Neuronal stem cell (in vitro differentiated cells): Measurements from ENCODE around the gene PLEKHA7.
A peak's percentile ranks its signal among the peaks of the same experiment; 100 is the strongest.

ENCODE experiments used
- DNase-seq: peaks from one replicate; pipeline ENCODE4 v3.0.0-alpha.2; 2013; ENCODE audit warnings: low spot score
- H2AFZ ChIP-seq: one replicate; pipeline ENCODE4 v1.6.1; 2013; ENCODE audit warnings: mild to moderate bottlenecking, low read length, inconsistent platforms
- H2AK5ac ChIP-seq: 2 replicates; pipeline ENCODE4 v1.6.1; 2013; ENCODE audit warnings: low read depth, mild to moderate bottlenecking, inconsistent platforms, low read length, moderate library complexity, mixed read lengths
- H2BK120ac ChIP-seq: 2 replicates; pipeline ENCODE4 v1.6.1; 2013; ENCODE audit warnings: low read depth, mild to moderate bottlenecking, inconsistent platforms, low read length, moderate library complexity, mixed read lengths
- H2BK12ac ChIP-seq: one replicate; pipeline ENCODE4 v1.6.1; 2013; ENCODE audit warnings: low read length, inconsistent platforms
- H2BK15ac ChIP-seq: 2 replicates; pipeline ENCODE4 v1.6.1; 2013; ENCODE audit warnings: mild to moderate bottlenecking, low read length, inconsistent platforms, mixed read lengths
- H2BK5ac ChIP-seq: one replicate; pipeline ENCODE4 v1.6.1; 2013; ENCODE audit warnings: inconsistent platforms, mild to moderate bottlenecking, low read length, moderate library complexity
- H3K14ac ChIP-seq: one replicate; pipeline ENCODE4 v1.6.1; 2013; ENCODE audit warnings: low read length, inconsistent platforms
- H3K18ac ChIP-seq: 2 replicates; pipeline ENCODE4 v1.6.1; 2013; ENCODE audit warnings: low read length, inconsistent platforms
- H3K23ac ChIP-seq: 2 replicates; pipeline ENCODE4 v1.6.1; 2013; ENCODE audit warnings: low read depth, mild to moderate bottlenecking, mixed read lengths, low read length, inconsistent platforms; ENCODE audit not compliant: poor library complexity
- H3K27ac ChIP-seq: replicated peaks from 3 replicates; pipeline ENCODE4 v1.5.1; 2013; ENCODE audit warnings: low read length, inconsistent platforms
- H3K27me3 ChIP-seq, 3 experiments: 2 replicates each; pipeline ENCODE4 v1.6.1; 2013; ENCODE audit warnings: low read length in 3 of 3, mild to moderate bottlenecking in 2 of 3, inconsistent platforms in 1 of 3, low read depth in 1 of 3, mixed read lengths in 1 of 3, moderate library complexity in 1 of 3; ENCODE audit not compliant: control insufficient read depth in 3 of 3, insufficient read depth in 3 of 3
- H3K36me3 ChIP-seq, 2 donors: replicated peaks in 1 of 2; 2 replicates each; pipeline ENCODE4 v1.6.1; 2013; ENCODE audit warnings: low read length in 2 of 2; ENCODE audit not compliant: control insufficient read depth in 2 of 2, insufficient read depth in 2 of 2
- H3K4ac ChIP-seq: 2 replicates; pipeline ENCODE4 v1.6.1; 2013; ENCODE audit warnings: inconsistent platforms, mild to moderate bottlenecking, low read length, moderate library complexity
- H3K4me1 ChIP-seq, 2 donors: 1 replicate in 1 of 2; 2 replicates in 1 of 2; pipeline ENCODE4 v1.6.1; 2013; ENCODE audit warnings: low read length in 2 of 2, low read depth in 1 of 2; ENCODE audit not compliant: control insufficient read depth in 2 of 2, insufficient read depth in 1 of 2
- H3K4me2 ChIP-seq: one replicate; pipeline ENCODE4 v1.6.1; 2013; ENCODE audit warnings: mild to moderate bottlenecking, low read length, inconsistent platforms; ENCODE audit not compliant: insufficient read depth, poor library complexity, severe bottlenecking
- H3K4me3 ChIP-seq, 2 donors: 2 replicates each; pipeline ENCODE4 v1.5.1; 2013; ENCODE audit warnings: low read length in 2 of 2, mild to moderate bottlenecking in 2 of 2, inconsistent platforms in 1 of 2, moderate library complexity in 1 of 2
- H3K79me1 ChIP-seq: one replicate; pipeline ENCODE4 v1.6.1; 2013; ENCODE audit warnings: low read depth, mild to moderate bottlenecking, inconsistent platforms, low read length, moderate library complexity
- H3K9ac ChIP-seq: one replicate; pipeline ENCODE4 v1.6.1; 2013; ENCODE audit warnings: mild to moderate bottlenecking, low read depth, low read length, inconsistent platforms; ENCODE audit not compliant: poor library complexity
- H3K9me3 ChIP-seq, 2 donors: replicated peaks in 1 of 2; 2 replicates each; pipeline versions ENCODE3 to v1.6.1; 2013; ENCODE audit warnings: low read length in 2 of 2, mild to moderate bottlenecking in 2 of 2, inconsistent platforms in 1 of 2, low read depth in 1 of 2, mixed read lengths in 1 of 2, moderate library complexity in 1 of 2; ENCODE audit not compliant: control insufficient read depth in 2 of 2, insufficient read depth in 1 of 2
- H4K8ac ChIP-seq: one replicate; pipeline ENCODE4 v1.6.1; 2013; ENCODE audit warnings: low read depth, mild to moderate bottlenecking, inconsistent platforms, low read length, moderate library complexity
- H4K91ac ChIP-seq: one replicate; pipeline ENCODE4 v1.6.1; 2013; ENCODE audit warnings: low read length, low read depth, mild to moderate bottlenecking, inconsistent platforms; ENCODE audit not compliant: poor library complexity
- WGBS, 2 donors: extraction: QIAGEN DNeasy Blood & Tissue Kit; methylation state at CpG; one replicate each; pipeline ENCODE4 v1.1.7; 2013; ENCODE audit warnings: missing lambda C conversion rate in 2 of 2, mixed read lengths in 1 of 2; ENCODE audit not compliant: insufficient read length in 2 of 2, insufficient replicate concordance in 1 of 2; ENCODE audit errors: extremely low coverage in 2 of 2; 5-methylcytosine and 5-hydroxymethylcytosine counted together

Gene PLEKHA7

DNA sequence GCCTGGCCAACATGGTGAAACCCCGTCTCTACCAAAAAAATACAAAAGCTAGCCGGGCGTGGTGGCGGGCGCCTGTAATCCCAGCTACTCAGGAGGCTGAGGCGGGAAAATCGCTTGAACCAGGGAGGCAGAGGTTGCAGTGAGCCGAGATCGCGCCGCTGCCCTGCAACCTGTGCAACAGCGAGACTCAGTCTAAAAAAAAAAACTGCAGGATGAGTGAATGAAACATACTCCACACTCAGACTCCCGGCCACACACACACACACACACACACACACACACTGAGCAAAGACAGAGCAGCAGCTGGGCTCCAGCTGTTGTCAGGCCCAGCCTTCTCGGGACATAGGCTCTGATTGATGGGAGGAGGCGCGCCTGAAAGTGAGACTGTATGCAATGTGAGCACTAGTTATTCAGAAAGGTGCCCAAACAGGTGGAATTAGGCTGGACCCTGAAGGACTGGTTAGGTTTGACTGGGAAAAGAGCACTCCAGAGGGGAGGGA, 1.5 kb upstream of the PLEKHA7 start:
- no peak overlapping the region for H3K9ac ChIP-seq
- no peak overlapping the region for H2BK5ac ChIP-seq
- no peak overlapping the region for H4K8ac ChIP-seq
- H3K18ac ChIP-seq, result no peak overlapping the region
- peaks cover 2 to 7% of the 10 kb centered on the region in 2 donors for H3K36me3 ChIP-seq
- WGBS, 2 donors, result no CpG with 5 or more reads among the region's 16 CpGs
- no peak overlapping the region for H3K4me3 ChIP-seq
- H3K27me3 ChIP-seq, result no peaks in the 10 kb centered on the region
- no peak overlapping the region for H2BK12ac ChIP-seq
- H3K4me2 ChIP-seq, result no peak overlapping the region
- no peak overlapping the region for H3K14ac ChIP-seq
- H2AFZ ChIP-seq, result peak overlapping the region; percentile 100
- peaks cover 0 to 3% of the 10 kb centered on the region in 2 donors for H3K4me1 ChIP-seq
- H3K9me3 ChIP-seq, result no peaks in the 10 kb centered on the region
- no peak for DNase-seq
- H4K91ac ChIP-seq, result no peak overlapping the region
- no peak overlapping the region for H2BK15ac ChIP-seq
- no peak overlapping the region for H3K23ac ChIP-seq
- no peak overlapping the region for H2AK5ac ChIP-seq
- no peak overlapping the region for H2BK120ac ChIP-seq
- H3K27ac ChIP-seq, result no peak overlapping the region
- H3K4ac ChIP-seq, result no peak overlapping the region
- H3K79me1 ChIP-seq, result no peaks in the 10 kb centered on the region

DNA sequence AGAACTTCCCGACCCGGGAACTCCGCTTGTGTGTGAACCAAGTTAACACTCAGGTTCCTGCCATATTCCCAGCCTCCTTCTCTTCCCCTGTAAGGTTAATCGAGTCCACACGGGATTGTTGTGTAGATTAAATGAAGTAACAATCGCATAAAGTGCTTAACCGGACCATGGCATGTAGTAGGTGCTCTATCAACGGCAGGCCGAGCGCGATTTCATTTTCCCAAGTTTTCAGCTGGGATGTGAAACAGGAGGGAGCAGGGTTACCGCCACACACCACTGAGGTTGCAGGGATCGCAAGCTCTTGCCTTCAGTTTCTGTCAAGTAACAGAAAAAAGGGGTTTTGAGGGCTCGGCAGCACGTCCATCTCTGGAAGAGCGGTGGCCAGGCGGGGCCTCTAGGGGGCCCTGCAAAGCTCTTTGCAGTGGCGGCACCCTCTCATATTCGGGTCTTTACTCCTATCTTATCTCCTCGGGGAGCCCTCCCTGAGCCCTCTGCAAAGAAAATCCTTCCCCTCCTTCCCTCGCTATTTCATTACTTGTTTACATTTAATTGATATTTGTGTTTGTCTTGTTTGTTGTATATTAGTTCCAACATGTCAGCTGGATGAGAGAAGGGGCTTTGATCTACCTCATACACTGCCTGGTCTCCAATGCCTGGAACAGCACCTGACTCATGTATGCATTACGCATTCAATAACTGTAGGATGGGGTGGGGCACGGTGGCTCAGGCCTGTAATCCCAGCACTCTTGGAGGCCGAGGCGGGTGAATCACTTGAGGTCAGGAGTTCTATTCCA, 816 bp upstream of the PLEKHA7 start:
- Histone ChIP-seq H2BK5ac (no peak overlapping the region), H4K91ac (no peak overlapping the region), H3K4me2 (peak overlapping the region; percentile 69), H2AFZ (peak overlapping the region; percentile 100), H2AK5ac (no peak overlapping the region), H4K8ac (no peak overlapping the region), H3K18ac (peak overlapping the region; percentile 66), H3K9ac (peak overlapping the region; percentile 74), H2BK120ac (no peak overlapping the region), H2BK12ac (no peak overlapping the region), H3K79me1 (no peaks in the 10 kb centered on the region), H3K36me3 (peaks cover 2 to 9% of the 10 kb centered on the region in 2 donors), H3K9me3 (no peaks in the 10 kb centered on the region), H3K4me1 (peaks cover 0 to 3% of the 10 kb centered on the region in 2 donors), H3K27me3 (no peaks in the 10 kb centered on the region), H3K23ac (no peak overlapping the region), H2BK15ac (no peak overlapping the region), H3K4me3 (peak overlapping the region; percentile 75 to 91), H3K14ac (no peak overlapping the region), H3K4ac (no peak overlapping the region), H3K27ac (no peak overlapping the region)
- peak; percentile 5 for DNase-seq
- WGBS, 2 donors, result no CpG with 5 or more reads among the region's 25 CpGs

DNA sequence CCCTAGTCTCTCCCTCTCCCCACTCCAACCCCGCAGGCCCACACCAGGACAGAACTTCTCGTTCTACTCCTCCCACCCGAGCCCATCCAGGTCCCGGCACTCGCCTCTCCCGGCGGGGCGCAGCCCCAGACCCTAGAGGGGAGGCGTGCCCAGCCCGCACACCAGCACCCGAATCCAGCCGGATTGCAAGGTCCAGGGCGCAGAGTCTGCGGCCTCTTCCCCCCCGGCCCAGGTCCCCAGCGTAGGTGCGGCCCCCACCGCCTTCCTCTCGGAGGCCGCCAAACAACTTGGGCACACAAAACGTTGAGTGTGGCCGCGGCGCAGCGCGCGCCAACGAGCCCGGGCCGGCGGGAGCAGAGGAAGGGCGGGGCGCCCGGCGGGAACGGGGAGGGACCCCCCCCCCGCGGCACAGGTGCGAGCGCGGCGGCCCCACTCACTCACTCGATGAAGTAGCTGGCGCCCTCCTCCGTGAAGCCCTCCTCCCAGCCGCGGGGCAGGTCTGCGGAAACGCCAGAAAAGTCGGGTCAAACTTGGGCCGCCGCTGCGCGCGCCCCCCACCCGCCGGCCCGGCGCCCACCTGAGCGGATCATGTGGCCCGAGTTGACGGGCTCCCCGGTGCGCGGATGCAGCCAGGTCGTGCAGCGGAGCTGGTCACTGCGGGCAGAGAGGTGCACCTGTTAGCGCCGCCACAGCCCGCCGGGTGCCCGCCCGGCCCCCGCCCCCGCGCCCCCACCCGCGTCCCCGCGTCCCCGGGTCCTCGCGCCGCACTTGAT, 480 bp downstream of the PLEKHA7 start:
- H3K79me1 ChIP-seq, result no peaks in the 10 kb centered on the region
- H2BK15ac ChIP-seq, result peak overlapping the region; percentile 33
- no peak overlapping the region for H3K14ac ChIP-seq
- peaks cover 0 to 3% of the 10 kb centered on the region in 2 donors for H3K4me1 ChIP-seq
- no peak overlapping the region for H4K8ac ChIP-seq
- no peak overlapping the region for H3K23ac ChIP-seq
- H3K18ac ChIP-seq, result peak overlapping the region; percentile 94
- H3K9ac ChIP-seq, result peak overlapping the region; percentile 90
- no peak overlapping the region for H4K91ac ChIP-seq
- H2AFZ ChIP-seq, result peak overlapping the region; percentile 100
- WGBS, 2 donors, result no CpG with 5 or more reads among the region's 85 CpGs
- H2BK120ac ChIP-seq, result no peak overlapping the region
- H3K36me3 ChIP-seq, result peaks cover 2 to 14% of the 10 kb centered on the region in 2 donors
- no peak overlapping the region for H2BK12ac ChIP-seq
- no peak overlapping the region for H3K27ac ChIP-seq
- peak overlapping the region; percentile 50 for H2AK5ac ChIP-seq
- H3K4me3 ChIP-seq, result peak overlapping the region; percentile 90 to 91
- no peaks in the 10 kb centered on the region for H3K27me3 ChIP-seq
- DNase-seq, result peak; percentile 3
- peak overlapping the region; percentile 58 for H2BK5ac ChIP-seq
- peak overlapping the region; percentile 76 for H3K4me2 ChIP-seq
- no peaks in the 10 kb centered on the region for H3K9me3 ChIP-seq
- no peak overlapping the region for H3K4ac ChIP-seq
